ENCODE results near the gene MOCOS.

- TF ChIP-seq CTCF (IDR thresholded peaks at IDR 0.05) = no peak
- TF ChIP-seq POLR2A (IDR thresholded peaks at IDR 0.05) = no peak
Measured at GRCh38 chr18:36142751-36143150, 44.5 kb upstream of the MOCOS start.
